HUDEP-2 (cell line): ENCODE measurements around the gene ZNF740.
A peak's percentile ranks its signal among the peaks of the same experiment; 100 is the strongest.

ENCODE experiments used
- DNase-seq, 76 experiments: peaks; one replicate each; lab custom pipeline; 2025; ENCODE audit not compliant: unreplicated experiment in 76 of 76; lab: John Stamatoyannopoulos, UW

The ZNF740 gene

DNA sequence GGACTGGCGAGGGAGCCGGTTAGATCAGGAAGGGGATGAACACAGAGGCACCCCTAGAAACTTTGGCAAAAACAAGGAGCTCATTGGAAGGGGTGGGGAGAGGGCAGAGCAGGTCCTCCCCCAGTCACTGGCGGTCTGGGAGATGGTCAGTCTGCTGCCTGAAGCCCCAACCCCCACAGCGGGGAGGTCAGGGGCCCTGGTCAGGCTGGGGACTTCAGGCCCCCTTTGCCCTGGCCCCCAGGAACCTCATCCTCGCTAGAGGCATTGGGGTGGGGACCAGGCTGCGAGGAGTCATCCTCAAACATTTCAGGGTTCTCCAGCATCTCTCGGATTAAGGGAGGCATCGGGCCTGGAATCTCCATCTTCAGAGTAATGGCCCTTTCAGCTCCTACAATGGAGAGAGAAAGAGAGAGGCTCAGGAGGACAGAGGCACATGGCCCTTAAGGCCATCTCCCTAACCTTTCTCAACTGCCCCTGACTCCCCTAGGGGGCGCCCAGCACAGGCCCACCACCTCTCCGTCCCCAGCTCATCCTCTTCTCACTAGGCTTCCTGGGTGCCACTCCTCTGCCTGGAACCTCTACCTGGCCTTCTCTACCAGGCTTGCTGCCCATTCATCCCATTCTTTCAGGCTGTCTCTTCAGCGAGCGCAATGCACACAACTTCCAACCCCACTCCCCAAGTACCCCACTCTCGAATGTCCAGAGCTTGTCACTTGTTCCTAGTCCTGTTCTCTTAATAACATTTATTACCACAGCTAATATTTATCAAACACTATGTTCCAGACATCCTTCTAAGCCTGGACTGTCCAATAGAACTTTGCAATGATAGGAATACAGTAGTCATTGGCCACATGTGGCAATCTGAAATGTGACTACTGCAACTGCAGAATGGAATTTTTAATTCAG, 31.2 kb downstream of the ZNF740 start:
- DNase-seq: peak in 10 of 76 experiments; percentile 4 to 23 (median 12)

DNA sequence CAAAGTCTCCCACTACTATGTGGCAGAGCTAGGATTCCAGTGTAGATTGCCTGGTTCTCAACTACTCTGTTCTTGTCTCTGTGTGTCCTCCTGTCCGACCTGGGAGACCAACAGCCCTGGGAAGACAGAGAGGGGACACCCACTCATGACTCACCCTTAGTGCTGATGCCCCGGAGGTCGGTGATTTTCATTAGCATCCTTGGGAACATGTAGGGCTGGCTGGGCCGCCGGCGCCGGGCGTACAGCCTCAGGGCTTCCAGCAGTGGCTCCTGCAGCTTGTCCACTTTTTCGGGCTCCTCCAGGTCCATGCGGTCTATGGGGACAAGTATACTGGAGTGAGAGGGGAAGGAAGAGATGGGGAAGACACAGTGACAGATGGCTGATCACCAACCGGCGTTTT, 32.4 kb downstream of the ZNF740 start:
- no peak for DNase-seq

DNA sequence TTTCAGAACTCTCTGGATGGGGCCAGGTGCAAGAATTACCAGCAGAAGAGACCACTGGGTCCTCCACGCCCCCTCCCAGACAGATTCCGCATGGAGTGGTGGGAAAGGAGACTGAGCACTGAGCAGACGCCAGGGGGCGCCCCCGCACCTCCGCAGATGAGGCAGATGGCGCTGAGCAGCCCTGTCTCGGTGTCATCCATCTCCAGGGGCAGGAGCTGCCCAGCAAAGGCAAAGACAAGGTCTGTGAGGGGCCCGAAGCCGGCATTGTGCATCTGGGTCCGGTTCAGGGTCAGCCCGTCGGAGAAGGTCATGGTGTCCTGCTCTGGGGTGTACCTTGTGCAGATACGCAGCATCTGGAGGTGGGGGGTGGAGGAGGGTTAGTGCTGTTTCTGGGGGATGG, 32.8 kb downstream of the ZNF740 start:
- DNase-seq: peak in 66 of 76 experiments; percentile 9 to 80 (median 62)

DNA sequence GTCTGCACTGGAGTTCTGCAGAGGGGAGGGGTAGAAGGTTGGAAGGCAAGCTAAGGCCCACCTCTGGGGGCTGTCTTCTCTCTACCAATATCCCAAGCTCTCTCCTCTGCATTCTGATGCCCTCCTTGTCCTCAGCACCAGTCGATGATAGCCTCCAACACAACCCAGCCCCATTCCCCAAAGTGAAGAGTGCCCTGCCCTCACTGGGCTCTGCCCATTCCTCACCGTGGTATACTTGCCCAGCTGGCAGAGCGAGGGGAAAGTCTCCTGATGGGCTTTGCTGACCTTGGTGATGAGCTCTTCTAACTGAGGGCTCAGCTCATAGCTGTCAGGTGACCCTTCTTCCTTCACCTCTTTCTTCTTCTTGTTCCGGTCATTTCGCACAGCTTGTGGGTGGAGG, 33.7 kb downstream of the ZNF740 start:
- DNase-seq: no peak

DNA sequence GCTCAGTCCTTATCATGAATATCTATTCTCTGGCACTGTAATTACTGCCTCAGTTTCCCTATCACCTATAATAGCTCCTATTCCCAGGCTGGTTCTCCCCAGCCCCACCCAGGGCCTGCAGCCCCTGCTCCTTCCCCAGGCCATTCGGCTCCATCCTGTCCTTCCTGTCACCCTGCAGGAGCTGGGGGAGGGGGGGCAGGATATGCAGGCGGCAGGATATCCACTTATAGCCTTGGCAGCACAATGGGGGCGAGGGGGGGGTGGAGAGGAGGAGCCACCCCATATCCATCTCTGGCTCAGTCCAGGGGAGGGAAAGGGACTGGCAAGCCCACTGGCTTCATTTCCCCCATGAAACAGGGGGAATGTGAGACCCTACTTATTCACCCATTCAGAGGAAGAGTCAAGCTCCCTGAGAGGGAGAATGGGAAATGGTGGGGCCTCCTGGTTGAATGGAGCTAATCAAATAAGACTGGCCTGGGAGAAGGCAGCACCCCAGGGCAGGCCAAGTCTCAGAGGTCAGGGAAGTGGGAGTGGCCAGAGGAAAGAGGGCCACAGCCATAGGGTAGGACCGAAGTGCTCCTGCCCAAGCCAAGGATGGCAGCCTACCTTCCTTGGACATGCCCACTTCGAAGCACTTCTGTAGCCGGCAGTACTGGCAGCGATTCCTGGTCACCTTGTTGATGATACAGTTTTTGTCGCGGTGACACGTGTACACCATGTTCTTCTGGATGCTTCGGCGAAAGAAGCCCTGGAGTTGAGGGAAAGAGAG, 34.3 kb downstream of the ZNF740 start:
- DNase-seq: no peak

DNA sequence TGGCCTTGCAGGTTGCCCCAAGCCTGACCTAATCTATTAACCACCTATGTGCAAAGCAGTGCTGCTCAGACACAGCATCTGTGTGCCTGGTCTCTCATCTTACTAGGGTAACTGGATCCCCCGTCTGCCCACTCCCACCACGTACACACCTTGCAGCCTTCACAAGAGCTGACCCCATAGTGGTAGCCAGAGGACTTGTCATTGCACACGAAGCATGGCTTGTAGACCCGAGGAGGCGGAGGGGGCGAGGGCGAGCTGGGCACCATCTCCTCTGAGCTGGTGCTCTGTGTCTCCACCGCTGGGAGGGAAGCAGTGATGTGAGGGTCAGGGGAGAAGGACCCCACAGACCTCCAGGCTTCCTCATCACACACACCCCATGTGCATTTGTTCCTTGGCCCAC, 35.0 kb downstream of the ZNF740 start:
- no peak for DNase-seq

DNA sequence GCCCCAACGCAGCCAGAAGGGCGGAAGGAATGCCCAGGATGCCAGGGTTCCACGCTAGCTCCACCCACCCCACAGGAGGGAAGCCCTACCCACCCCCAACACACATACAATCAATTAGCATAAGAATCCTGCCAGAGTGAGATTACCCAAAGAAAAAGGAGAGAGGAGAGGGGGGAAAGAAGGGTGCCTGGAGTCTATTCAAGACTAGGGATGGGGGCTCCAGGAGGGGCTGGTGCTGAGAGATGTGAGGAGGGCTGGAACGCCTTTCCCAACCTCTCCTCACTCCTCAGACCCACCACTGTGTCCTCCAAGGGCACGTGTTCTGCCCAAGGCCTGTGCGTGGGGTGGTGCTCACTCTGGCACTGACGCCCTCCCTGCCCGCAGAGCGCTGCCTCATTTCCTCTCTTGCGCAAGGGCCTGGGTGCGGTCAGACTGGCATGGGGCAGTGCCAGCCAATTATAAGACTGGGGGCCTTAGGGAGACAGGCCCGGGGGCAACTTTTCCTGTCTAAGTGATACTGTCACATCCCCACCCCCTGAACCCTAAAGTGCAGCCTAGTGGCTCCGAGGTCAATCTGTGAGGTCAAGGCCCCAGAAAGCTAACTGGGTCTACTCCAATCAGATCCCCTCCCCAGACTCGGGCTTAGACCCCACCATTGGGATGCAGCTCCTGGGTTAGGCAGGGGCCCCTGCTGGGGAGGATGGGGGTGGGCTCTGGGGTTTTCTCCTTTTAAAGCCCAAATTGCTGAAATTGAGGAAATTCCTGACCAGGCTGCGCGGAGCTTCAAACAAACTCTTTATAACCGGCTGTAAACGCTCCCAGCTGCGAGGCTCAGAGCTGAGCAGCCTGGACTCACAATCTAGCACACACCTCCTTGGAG, 36.8 kb downstream of the ZNF740 start:
- DNase-seq: peak in 18 of 76 experiments; percentile 5 to 28 (median 14)

DNA sequence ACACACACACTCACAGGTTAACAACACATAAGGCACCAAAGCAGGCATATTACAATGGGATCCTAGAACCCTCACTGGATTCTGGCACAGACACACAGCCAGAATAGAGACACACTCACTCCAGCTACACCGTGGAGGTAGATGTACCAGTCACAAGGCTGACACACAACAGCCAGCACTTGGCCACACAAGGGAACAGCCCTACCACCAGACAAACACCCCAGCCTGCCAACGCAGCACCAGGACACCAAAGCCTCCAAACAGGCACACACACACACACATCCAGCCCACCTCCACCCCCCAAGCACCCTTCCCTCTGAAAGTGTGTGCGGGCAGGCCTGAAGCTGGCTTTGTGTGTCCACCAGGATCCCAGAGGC, 37.4 kb downstream of the ZNF740 start:
- no peak for DNase-seq

DNA sequence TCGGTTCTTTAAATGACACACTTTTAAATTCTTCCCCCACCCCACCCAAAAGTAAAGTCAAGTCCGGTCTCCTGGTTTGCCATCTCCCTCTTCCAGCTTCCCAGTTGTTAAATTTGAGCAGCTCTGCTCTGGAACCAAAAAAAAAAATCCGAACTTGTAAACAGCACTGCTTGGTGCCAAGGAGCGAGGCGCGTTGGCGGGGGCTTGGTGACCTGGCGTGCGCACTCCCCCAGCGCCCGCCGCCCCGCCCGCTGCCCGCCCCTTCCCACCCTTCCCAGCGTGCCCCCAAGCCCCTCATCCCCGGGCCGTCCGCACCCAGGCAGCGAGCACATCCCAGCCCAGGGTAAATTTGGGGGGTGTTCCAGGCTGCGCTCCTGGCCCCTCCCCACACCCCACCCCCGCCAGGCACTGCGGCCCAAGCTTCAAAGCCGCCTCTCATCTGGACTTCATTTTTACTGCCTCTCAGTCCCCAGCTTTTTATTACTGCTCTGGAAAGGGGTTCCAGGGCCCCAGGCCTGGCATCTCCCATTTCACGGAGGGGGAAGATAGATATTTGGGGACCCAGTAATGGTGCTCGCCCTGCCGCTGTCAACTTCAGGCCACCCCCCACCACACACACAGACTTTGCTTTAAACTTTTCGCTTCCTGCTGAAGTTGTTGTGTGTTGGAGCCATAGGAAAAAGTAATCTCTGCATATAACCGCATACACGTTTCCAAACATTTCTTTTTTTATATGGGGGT, 38.2 kb downstream of the ZNF740 start:
- no peak for DNase-seq

DNA sequence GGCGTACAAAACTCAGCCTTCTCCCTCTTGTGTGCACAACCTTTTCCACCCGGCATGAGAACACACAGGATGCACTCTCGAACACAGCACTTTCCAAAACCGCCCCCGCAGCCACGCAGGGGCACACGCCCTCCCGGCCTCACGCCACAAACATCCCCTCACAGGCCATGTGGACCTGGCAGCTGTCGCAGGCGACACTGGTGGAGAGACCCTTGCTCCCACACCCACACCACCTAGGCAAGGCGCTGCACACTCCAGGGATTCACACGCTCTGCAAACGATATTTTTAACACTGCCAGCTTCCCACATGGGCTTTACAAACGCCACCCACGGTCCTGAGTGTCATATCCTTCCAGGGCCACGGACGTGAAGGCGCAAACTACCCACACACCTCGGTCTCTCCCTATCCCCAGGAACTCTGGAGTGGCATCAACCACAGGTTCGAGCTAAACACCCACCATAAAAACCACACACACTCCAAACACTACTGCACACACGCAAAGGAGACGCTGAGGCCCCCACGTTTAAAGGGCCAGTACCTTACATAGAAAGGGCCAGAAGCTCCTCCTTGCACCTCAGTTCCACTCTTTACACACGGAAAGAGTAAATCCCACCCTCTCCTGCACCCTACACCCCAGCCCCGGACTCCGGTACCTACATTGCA, 38.9 kb downstream of the ZNF740 start:
- DNase-seq: no peak

DNA sequence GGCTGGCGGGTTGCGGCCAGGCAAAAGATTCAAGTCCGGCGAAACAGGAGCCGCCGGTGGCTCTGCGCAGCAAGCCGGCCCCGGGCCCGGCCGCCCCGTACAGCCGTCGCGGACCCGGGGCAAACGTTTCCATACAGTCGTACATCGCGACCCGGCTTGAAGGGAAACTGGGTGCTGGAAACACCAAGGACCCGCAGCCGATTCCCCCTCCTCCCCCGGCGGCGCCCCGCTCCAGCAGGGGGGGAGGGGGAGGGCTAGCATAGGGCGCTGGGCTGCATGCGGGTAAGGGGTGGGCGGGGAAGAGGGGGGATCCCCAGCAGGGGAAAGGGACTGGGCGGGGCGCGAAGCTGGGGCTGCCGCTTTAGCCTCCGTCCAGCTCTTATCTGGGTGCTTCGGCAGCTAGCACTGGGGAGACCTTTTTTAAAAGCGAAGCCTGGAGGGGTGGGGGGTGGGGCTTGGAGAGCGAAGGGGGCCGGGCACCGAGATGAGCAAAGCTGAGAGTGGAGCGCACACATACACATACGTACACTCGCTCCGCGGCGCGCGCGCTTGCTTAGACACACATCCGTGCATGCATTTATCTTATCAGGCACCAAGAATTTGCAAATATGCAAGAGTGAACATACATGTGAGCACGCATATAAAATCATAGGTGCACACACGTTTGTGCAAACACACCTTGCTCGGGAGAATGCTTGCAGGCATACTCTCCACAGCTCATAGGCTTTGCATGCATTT, 39.6 kb downstream of the ZNF740 start:
- peak in 22 of 76 experiments; percentile 14 to 67 (median 35) for DNase-seq

DNA sequence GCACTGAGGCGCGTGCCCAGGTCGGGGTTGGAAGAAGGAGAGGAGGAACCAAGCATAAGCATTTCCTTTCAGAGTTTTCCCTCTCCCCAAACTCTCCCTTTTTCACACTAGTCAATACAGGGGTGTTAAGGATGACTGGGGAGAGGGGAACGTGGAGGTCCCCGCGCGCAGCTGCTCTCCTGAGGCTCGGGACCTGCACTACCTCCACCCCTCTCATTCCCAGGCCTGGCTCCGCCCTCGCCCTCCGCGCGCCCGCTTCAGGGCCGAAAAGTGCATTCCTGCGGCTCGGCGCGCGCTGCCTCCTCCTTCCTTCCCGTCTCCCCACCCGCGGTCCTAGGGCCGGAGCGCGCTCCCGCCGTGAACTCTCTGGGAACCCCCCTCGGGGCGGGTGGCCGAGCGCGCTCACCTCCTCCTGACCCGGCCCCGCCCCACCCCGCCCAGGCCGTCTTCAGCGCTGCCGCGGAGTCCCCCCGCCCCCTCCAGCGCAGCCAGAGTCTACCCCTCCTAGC, 40.2 kb downstream of the ZNF740 start:
- DNase-seq: peak in 66 of 76 experiments; percentile 19 to 80 (median 62)

DNA sequence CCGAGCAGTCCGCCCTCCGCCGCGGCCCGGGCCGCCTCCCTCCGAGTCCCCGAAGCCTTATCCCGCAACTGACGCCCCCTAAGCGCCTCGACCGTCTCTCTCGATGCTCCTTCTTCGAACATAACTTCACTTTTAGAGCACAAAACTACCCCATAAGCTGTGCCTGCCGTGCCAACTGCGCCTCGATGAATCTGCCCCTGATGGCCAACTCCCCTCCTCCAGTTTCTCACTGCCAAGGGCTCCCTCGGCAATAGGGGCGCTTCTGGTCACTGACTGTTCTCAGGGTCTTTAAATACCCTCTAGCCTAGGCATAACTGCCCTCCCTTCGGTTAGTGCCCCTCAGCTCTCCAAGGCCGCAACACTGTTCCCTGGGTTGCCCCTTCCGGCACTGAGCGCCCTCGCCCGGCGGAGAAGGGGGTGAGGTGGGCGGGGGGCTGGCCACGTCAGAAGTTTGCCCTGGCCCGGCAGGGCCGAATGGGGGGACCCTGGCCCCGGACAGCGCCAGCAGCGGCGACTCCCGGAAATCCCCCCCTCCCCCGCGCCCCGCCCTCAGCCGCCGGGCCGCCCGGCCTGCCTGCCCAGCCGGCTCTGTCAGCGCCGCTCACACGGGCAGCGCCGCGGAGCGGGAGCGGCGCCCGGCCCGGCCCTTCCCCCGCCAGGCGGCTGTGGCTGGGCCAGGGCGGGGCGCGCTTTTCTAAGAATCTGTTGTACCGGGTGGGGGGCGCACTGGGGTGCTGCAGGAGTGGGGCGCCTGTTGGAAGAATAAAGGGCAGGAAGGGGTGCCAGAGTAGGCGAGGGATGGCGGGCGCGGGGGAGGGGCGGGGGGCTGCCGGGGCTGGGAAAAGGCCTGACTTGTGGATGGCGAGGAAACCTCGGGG, 40.9 kb downstream of the ZNF740 start:
- peak in 37 of 76 experiments; percentile 10 to 76 (median 34) for DNase-seq

DNA sequence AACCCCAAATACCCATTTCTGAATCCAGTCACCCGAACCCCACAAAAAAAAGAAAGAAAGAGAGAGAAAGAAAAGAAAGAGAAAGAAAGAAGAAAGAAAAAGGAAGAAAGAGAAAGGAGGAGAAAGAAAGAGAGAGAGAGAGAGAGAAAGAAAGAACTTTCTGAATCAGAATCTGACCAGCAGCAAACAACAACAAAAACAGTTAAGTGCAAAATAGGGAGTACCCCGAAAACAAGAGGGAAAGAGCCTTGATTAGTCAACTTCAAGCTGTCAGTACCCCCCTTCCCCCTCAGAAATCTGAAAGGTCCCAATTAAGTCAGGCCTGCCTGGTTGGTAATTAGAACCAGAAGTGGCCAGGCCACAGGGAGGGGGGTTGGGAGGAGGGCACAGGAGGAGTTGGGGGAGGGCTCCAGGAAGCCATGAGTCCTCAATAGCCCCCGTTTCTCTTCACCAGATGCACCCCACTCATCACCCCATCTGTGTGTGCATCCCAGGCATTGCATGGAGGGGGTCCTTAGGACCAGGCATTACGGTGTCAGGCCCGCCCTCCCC, 41.7 kb downstream of the ZNF740 start:
- DNase-seq: no peak

DNA sequence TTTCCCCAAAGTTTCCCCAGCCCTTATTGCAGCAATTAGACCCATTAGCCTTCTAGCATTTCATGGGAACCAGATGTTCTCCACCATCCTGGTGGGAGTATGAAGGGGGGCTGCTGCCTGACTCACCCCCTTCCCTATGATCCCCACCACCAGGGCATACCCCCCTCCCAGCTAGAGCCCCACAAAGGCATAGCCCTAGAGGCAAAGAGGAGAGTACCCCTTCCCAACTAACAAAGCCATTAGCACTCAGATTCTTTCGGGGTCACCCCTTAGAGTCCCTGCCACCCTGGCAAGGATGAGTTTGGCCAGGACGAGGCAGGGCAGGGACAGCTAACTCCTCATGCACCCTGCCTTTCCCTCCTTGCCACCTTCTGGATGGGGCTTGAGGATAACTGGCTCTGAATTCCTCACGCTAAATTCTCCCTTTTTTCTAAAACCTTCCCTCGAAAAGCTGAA, 42.3 kb downstream of the ZNF740 start:
- no peak for DNase-seq

DNA sequence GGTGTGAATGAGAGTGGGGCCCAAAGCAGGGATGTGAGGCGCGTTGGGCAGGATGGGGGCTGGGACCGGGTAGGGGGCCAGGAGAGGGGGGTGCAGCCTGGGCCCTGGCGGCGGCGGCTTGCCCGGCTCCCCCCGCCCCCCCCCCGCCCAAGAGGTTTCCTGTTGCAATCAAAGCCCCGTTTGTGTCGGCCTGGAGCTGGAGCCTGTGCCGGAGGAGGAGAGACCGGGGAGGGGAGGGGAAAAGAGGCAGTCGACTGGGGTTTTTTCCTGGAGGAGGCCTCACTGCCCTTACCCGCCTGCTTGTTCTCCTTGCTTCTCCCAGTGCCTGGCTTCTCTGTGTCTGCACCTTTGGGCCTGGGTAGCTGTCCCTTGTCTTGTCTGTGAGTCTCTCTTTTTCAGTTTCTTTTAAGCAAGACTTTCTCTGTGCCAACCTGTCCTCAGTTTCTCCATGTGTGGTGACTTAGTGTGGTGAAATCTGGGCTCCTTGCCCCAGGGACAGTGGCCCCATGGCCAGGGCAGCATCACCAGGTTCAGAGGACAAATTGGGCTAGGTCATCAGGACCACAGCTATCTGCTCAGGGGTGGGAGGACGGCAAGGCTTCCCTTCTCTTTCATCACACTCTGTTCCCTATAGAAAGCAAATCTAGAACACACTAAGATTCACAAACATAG, 43.0 kb downstream of the ZNF740 start:
- no peak for DNase-seq
